H1 (cell line): ENCODE measurements around the gene EGFL6. TPM values are rescaled to one million over a fixed set of nuclear protein-coding genes. Genes with fewer than 3 reads are reported as not detected.

Experiments
- BACH1 ChIP-seq: IDR thresholded peaks from 2 replicates; pipeline ENCODE4 v1.6.1; 2012; ENCODE audit warnings: low read length, improper control_type of control experiment
- CEBPB ChIP-seq: IDR thresholded peaks from 2 replicates; pipeline ENCODE4 v1.6.1; 2012; ENCODE audit warnings: low read depth, low read length
- FOSL1 ChIP-seq: IDR thresholded peaks from 2 replicates; pipeline ENCODE4 v1.6.1; 2011; ENCODE audit warnings: mild to moderate bottlenecking, low read depth, low read length, moderate library complexity; ENCODE audit not compliant: insufficient read depth
- KDM4A ChIP-seq: IDR thresholded peaks from one replicate; pipeline ENCODE4 v1.7.1; 2012; ENCODE audit warnings: low read depth, mild to moderate bottlenecking, moderate library complexity, low read length, inconsistent platforms; ENCODE audit not compliant: severe bottlenecking
- SUZ12 ChIP-seq: fragments of 200-600 bp; sonication (generic); IDR thresholded peaks from 2 replicates; pipeline ENCODE4 v1.6.1; 2012; ENCODE audit warnings: mild to moderate bottlenecking, inconsistent platforms, low read length, moderate library complexity, mixed read lengths
- polyA plus RNA-seq, 7 experiments: library from polyadenylated mRNA; depleted of rRNA in 3 of 7; stranded (reverse) in 5 of 7; unstranded in 2 of 7; fragments of >200 nt in 5 of 7; fragments of 200-250 nt in 2 of 7; gene quantifications; 1 replicate in 5 of 7; 2 replicates in 1 of 7; 4 replicates in 1 of 7; pipeline versions ENCODE4 v1.2.1 to v1.2.3, GENCODE V29; 2011 to 2013; ENCODE audit warnings: missing spikeins in 2 of 7, mixed read lengths in 2 of 7
- total RNA-seq: library from RNA; stranded (reverse); fragmentation: NEBNext Ultra II Directional; extraction: Animal tissue kit (Norgen Biotek cat#: 25700); gene quantifications from 2 replicates; pipeline ENCODE4 v1.2.1, GENCODE V29; 2021

The EGFL6 gene
- total and polyA plus RNA-seq, 2 of the 8 experiments (the other 6 are each of a cell fraction or from before 2014, with no cell fraction given): 0.93 to 1.1 TPM

GRCh38 chrX:13574600-13574999 lies 5.2 kb downstream of the EGFL6 start (continued):
- TF ChIP-seq FOSL1: no peak
- TF ChIP-seq KDM4A: no peak
- TF ChIP-seq BACH1: no peak
- no peak for TF ChIP-seq SUZ12
- TF ChIP-seq CEBPB: no peak
- TF ChIP-seq, all 59 proteins: peak for 0
